Hematopoietic multipotent progenitor cell treated with erythropoietin and hydrocortisone succinate and interleukin-3 and kit ligand, for 17 days (in vitro differentiated cells): Measurements from ENCODE around the gene RDX.
A peak's percentile ranks its signal among the peaks of the same experiment; 100 is the strongest.
"Not testable (repeated sequence)": the region's sequence is repeated elsewhere in the genome, so short reads cannot be mapped to it uniquely, and the experiment has no call there.

ENCODE experiments used
- DNase-seq: peaks from one replicate; pipeline ENCODE4 v3.0.0-alpha.2; 2015; ENCODE audit warnings: low spot score

RDX gene

GRCh38 chr11:110296226-110297075 lies at the start of gene RDX:
TSS of gene RDX (minus strand) at chr11:110296614. CDS start at chr11:110279692, 16,922 bp downstream.
- DNase-seq: peak; percentile 62

GRCh38 chr11:110345743-110346142 lies 49.3 kb upstream of the RDX start:
- no peak for DNase-seq

GRCh38 chr11:110340436-110340835 lies 44.0 kb upstream of the RDX start:
- DNase-seq: no peak

- no peak for DNase-seq
Measured at GRCh38 chr11:110339456-110340250, 43.2 kb upstream of the RDX start.

GRCh38 chr11:110338684-110339083 lies 42.3 kb upstream of the RDX start:
- DNase-seq: no peak

GRCh38 chr11:110337570-110338193 lies 41.3 kb upstream of the RDX start:
- no peak for DNase-seq

- DNase-seq: no peak
Measured at GRCh38 chr11:110336054-110336453, 39.6 kb upstream of the RDX start.

- no peak for DNase-seq
Measured at GRCh38 chr11:110335358-110335757, 38.9 kb upstream of the RDX start.

GRCh38 chr11:110331626-110332025 lies 35.2 kb upstream of the RDX start:
- no peak for DNase-seq

- no peak for DNase-seq
Measured at GRCh38 chr11:110329445-110329844, 33.0 kb upstream of the RDX start.

- DNase-seq: no peak
Measured at GRCh38 chr11:110327508-110327907, 31.1 kb upstream of the RDX start.

GRCh38 chr11:110323786-110324185 lies 27.4 kb upstream of the RDX start:
- DNase-seq: no peak

GRCh38 chr11:110319501-110319900 lies 23.1 kb upstream of the RDX start:
- no peak for DNase-seq

- DNase-seq: no peak
Measured at GRCh38 chr11:110318638-110319404, 22.4 kb upstream of the RDX start.

GRCh38 chr11:110317516-110317932 lies 21.1 kb upstream of the RDX start:
- DNase-seq: no peak

- DNase-seq: no peak
Measured at GRCh38 chr11:110314366-110315095, 18.1 kb upstream of the RDX start.

- DNase-seq: no peak
Measured at GRCh38 chr11:110312670-110313069, 16.3 kb upstream of the RDX start.

- no peak for DNase-seq
Measured at GRCh38 chr11:110311783-110312579, 15.6 kb upstream of the RDX start.

GRCh38 chr11:110308071-110308470 lies 11.7 kb upstream of the RDX start:
- DNase-seq: no peak

GRCh38 chr11:110306019-110306388 lies 9.6 kb upstream of the RDX start:
- not testable (repeated sequence) for DNase-seq
